Mesenchymal stem cell (in vitro differentiated cells and primary cell): ENCODE measurements around the gene RASGRF2.
A peak's percentile ranks its signal among the peaks of the same experiment; 100 is the strongest.

Experiments
- DNase-seq: peaks from one replicate; pipeline ENCODE4 v3.0.0-alpha.2; 2013
- H2AFZ ChIP-seq: one replicate; pipeline ENCODE4 v1.6.1; 2013; ENCODE audit warnings: low read depth, mild to moderate bottlenecking, control low read depth, inconsistent platforms, low read length, moderate library complexity
- H2AK5ac ChIP-seq: 2 replicates; pipeline ENCODE4 v1.6.1; 2013; ENCODE audit warnings: low read length, moderate library complexity, mild to moderate bottlenecking, inconsistent platforms; ENCODE audit not compliant: severe bottlenecking
- H2BK120ac ChIP-seq: one replicate; pipeline ENCODE4 v1.6.1; 2013; ENCODE audit warnings: low read depth, mild to moderate bottlenecking, inconsistent platforms, low read length, moderate library complexity
- H2BK12ac ChIP-seq, 2 experiments: one replicate each; pipeline ENCODE4 v1.6.1; 2013; ENCODE audit warnings: inconsistent platforms in 2 of 2, low read length in 2 of 2, mild to moderate bottlenecking in 2 of 2, moderate library complexity in 2 of 2, control low read depth in 1 of 2
- H2BK15ac ChIP-seq: one replicate; pipeline ENCODE4 v1.6.1; 2013; ENCODE audit warnings: mild to moderate bottlenecking, low read depth, inconsistent platforms; ENCODE audit not compliant: poor library complexity, severe bottlenecking
- H2BK5ac ChIP-seq: 2 replicates; pipeline ENCODE4 v1.6.1; 2013; ENCODE audit warnings: low read depth, mild to moderate bottlenecking, low read length, control low read depth, inconsistent platforms; ENCODE audit not compliant: poor library complexity, severe bottlenecking
- H3K14ac ChIP-seq, 2 experiments: one replicate each; pipeline ENCODE4 v1.6.1; 2013; ENCODE audit warnings: inconsistent platforms in 2 of 2, low read length in 2 of 2, control low read depth in 1 of 2, mild to moderate bottlenecking in 1 of 2, moderate library complexity in 1 of 2
- H3K18ac ChIP-seq, 2 experiments: one replicate each; pipeline ENCODE4 v1.6.1; 2013; ENCODE audit warnings: inconsistent platforms in 2 of 2, low read length in 2 of 2, control low read depth in 1 of 2, low read depth in 1 of 2, mild to moderate bottlenecking in 1 of 2
- H3K23ac ChIP-seq, 2 experiments: one replicate each; pipeline ENCODE4 v1.6.1; 2013; ENCODE audit warnings: inconsistent platforms in 2 of 2, low read length in 2 of 2, mild to moderate bottlenecking in 2 of 2, moderate library complexity in 2 of 2, control low read depth in 1 of 2
- H3K27ac ChIP-seq: 2 replicates; pipeline ENCODE4 v1.5.1; 2013; ENCODE audit warnings: mild to moderate bottlenecking, moderate library complexity, low read length, control low read depth, inconsistent platforms; ENCODE audit not compliant: poor library complexity, severe bottlenecking
- H3K27me3 ChIP-seq, 2 experiments: 2 replicates each; pipeline versions ENCODE4 v1.6.1 to v1.7.0; 2013; ENCODE audit warnings: low read length in 2 of 2, mild to moderate bottlenecking in 2 of 2, moderate library complexity in 2 of 2, control low read depth in 1 of 2, inconsistent platforms in 1 of 2; ENCODE audit not compliant: control insufficient read depth in 1 of 2, insufficient read depth in 1 of 2
- H3K36me3 ChIP-seq, 2 experiments: 2 replicates each; pipeline versions ENCODE4 v1.6.1 to v1.7.0; 2013; ENCODE audit warnings: low read length in 2 of 2, control low read depth in 1 of 2, inconsistent platforms in 1 of 2, low read depth in 1 of 2, mild to moderate bottlenecking in 1 of 2; ENCODE audit not compliant: insufficient read depth in 2 of 2, control insufficient read depth in 1 of 2
- H3K4ac ChIP-seq, 2 experiments: one replicate each; pipeline ENCODE4 v1.6.1; 2013; ENCODE audit warnings: inconsistent platforms in 2 of 2, low read length in 2 of 2, mild to moderate bottlenecking in 2 of 2, moderate library complexity in 2 of 2, control low read depth in 1 of 2, low read depth in 1 of 2
- H3K4me1 ChIP-seq: 2 replicates; pipeline ENCODE4 v1.6.1; 2013; ENCODE audit warnings: low read depth, low read length, control low read depth; ENCODE audit not compliant: control insufficient read depth, insufficient read depth
- H3K4me2 ChIP-seq: 2 replicates; pipeline ENCODE4 v1.6.1; 2013; ENCODE audit warnings: low read length, mild to moderate bottlenecking, inconsistent platforms; ENCODE audit not compliant: poor library complexity, severe bottlenecking
- H3K4me3 ChIP-seq, 2 experiments: 2 replicates each; pipeline versions ENCODE4 v1.5.1 to v1.7.0; 2013; ENCODE audit warnings: low read length in 2 of 2, mild to moderate bottlenecking in 2 of 2, control low read depth in 1 of 2, low read depth in 1 of 2; ENCODE audit not compliant: insufficient read depth in 1 of 2
- H3K79me1 ChIP-seq: replicated peaks from 2 replicates; pipeline ENCODE4 v1.6.1; 2013; ENCODE audit warnings: mild to moderate bottlenecking, control low read depth, low read length, inconsistent platforms; ENCODE audit not compliant: poor library complexity, severe bottlenecking
- H3K9ac ChIP-seq: 2 replicates; pipeline ENCODE4 v1.7.0; 2013; ENCODE audit warnings: mild to moderate bottlenecking, low read length, moderate library complexity
- H3K9me3 ChIP-seq: 2 replicates; pipeline ENCODE4 v1.7.0; 2013; ENCODE audit warnings: mild to moderate bottlenecking, low read length; ENCODE audit not compliant: control insufficient read depth
- H4K8ac ChIP-seq: one replicate; pipeline ENCODE4 v1.6.1; 2013; ENCODE audit warnings: inconsistent platforms, mild to moderate bottlenecking, low read length, moderate library complexity
- H4K91ac ChIP-seq: one replicate; pipeline ENCODE4 v1.6.1; 2013; ENCODE audit warnings: mild to moderate bottlenecking, low read length, inconsistent platforms
- WGBS: methylation state at CpG from one replicate; pipeline ENCODE4 v1.1.7; 2013; ENCODE audit warnings: mixed read lengths; 5-methylcytosine and 5-hydroxymethylcytosine counted together

Gene RASGRF2

GRCh38 chr5:81086881-81087281 is 126.7 kb downstream of the RASGRF2 start:
- Histone ChIP-seq H2BK12ac (no peak overlapping the region), H3K27me3 (peaks cover 5 to 8% of the 10 kb centered on the region in 2 experiments), H2AK5ac (no peak overlapping the region), H4K91ac (no peak overlapping the region), H3K27ac (no peak overlapping the region), H3K23ac (no peak overlapping the region), H3K79me1 (no peaks in the 10 kb centered on the region), H3K4me2 (no peak overlapping the region), H3K9ac (no peak overlapping the region), H4K8ac (no peak overlapping the region), H2BK120ac (no peak overlapping the region), H3K9me3 (no peaks in the 10 kb centered on the region), H3K4ac (no peak overlapping the region), H2AFZ (no peak overlapping the region), H3K14ac (no peak overlapping the region), H2BK15ac (no peak overlapping the region), H3K4me1 (no peaks in the 10 kb centered on the region), H3K4me3 (no peak overlapping the region), H2BK5ac (no peak overlapping the region), H3K36me3 (no peaks in the 10 kb centered on the region), H3K18ac (no peak overlapping the region)
- WGBS = 97% methylated on average over 27 of the region's 27 CpGs
- no peak for DNase-seq

- 90% methylated on average over 3 of the region's 3 CpGs for WGBS
Measured at GRCh38 chr5:81091199-81091598, 131.0 kb downstream of the RASGRF2 start.

GRCh38 chr5:81093536-81094196 is 133.5 kb downstream of the RASGRF2 start:
- Histone ChIP-seq H3K14ac (no peak overlapping the region), H4K91ac (no peak overlapping the region), H3K4me1 (no peaks in the 10 kb centered on the region), H3K27ac (no peak overlapping the region), H2AFZ (no peak overlapping the region), H3K4me3 (no peak overlapping the region), H2BK120ac (no peak overlapping the region), H3K4ac (no peak overlapping the region), H3K9me3 (no peaks in the 10 kb centered on the region), H2BK5ac (no peak overlapping the region), H3K23ac (no peak overlapping the region), H4K8ac (no peak overlapping the region), H3K18ac (no peak overlapping the region), H2AK5ac (no peak overlapping the region), H3K36me3 (no peaks in the 10 kb centered on the region), H3K9ac (no peak overlapping the region), H3K4me2 (no peak overlapping the region), H2BK12ac (no peak overlapping the region), H3K27me3 (no peaks in the 10 kb centered on the region), H3K79me1 (no peaks in the 10 kb centered on the region), H2BK15ac (no peak overlapping the region)
- 100% methylated on average over 1 of the region's 2 CpGs for WGBS
- no peak for DNase-seq

More at GRCh38 chr5:81091199-81091598, 131.0 kb downstream of the RASGRF2 start:
- Histone ChIP-seq H2AFZ (no peak overlapping the region), H2BK120ac (no peak overlapping the region), H2BK12ac (no peak overlapping the region), H3K18ac (no peak overlapping the region), H3K27ac (no peak overlapping the region), H3K14ac (no peak overlapping the region), H4K91ac (no peak overlapping the region), H3K4ac (no peak overlapping the region), H3K23ac (no peak overlapping the region), H3K4me3 (no peak overlapping the region), H3K79me1 (no peaks in the 10 kb centered on the region), H3K4me1 (no peaks in the 10 kb centered on the region), H2BK15ac (no peak overlapping the region), H4K8ac (peak overlapping the region; percentile 5), H3K9me3 (no peaks in the 10 kb centered on the region), H3K9ac (no peak overlapping the region), H3K4me2 (no peak overlapping the region), H2AK5ac (no peak overlapping the region), H3K36me3 (no peaks in the 10 kb centered on the region), H2BK5ac (no peak overlapping the region), H3K27me3 (no peaks in the 10 kb centered on the region)
- no peak for DNase-seq

- no peak overlapping the region for H2BK12ac ChIP-seq
- H3K36me3 ChIP-seq = no peaks in the 10 kb centered on the region
- H2BK5ac ChIP-seq = no peak overlapping the region
- no peaks in the 10 kb centered on the region for H3K27me3 ChIP-seq
- H3K4me2 ChIP-seq = no peak overlapping the region
- no peak overlapping the region for H3K18ac ChIP-seq
- H3K27ac ChIP-seq = no peak overlapping the region
- H3K4me1 ChIP-seq = no peaks in the 10 kb centered on the region
- no peak overlapping the region for H2AK5ac ChIP-seq
- H3K4ac ChIP-seq = no peak overlapping the region
- no peak overlapping the region for H3K14ac ChIP-seq
- no peak overlapping the region for H4K91ac ChIP-seq
- no peak overlapping the region for H3K9ac ChIP-seq
- WGBS = no CpG with 5 or more reads among the region's 1 CpG
- H3K9me3 ChIP-seq = no peaks in the 10 kb centered on the region
- H2BK120ac ChIP-seq = no peak overlapping the region
- H2AFZ ChIP-seq = no peak overlapping the region
- H2BK15ac ChIP-seq = no peak overlapping the region
- no peak overlapping the region for H3K4me3 ChIP-seq
- no peak for DNase-seq
- H3K23ac ChIP-seq = no peak overlapping the region
- H3K79me1 ChIP-seq = no peaks in the 10 kb centered on the region
- H4K8ac ChIP-seq = no peak overlapping the region
Measured at GRCh38 chr5:81095835-81096234, 135.7 kb downstream of the RASGRF2 start.
